HL-60 (cell line): ENCODE data around the gene EPS15.

Source experiments
- DNase-seq, 2 experiments: peaks; one replicate each; pipeline ENCODE4 v3.0.0-alpha.2; 2010 to 2020; ENCODE audit warnings: low read depth in 1 of 2, low spot score in 1 of 2
- H3K27ac ChIP-seq: fragments of 250-450 bp; sonication (Bioruptor Pico); replicated peaks from 2 replicates; pipeline ENCODE4 v1.5.1; 2020; ENCODE audit warnings: mild to moderate bottlenecking, moderate library complexity
- H3K27me3 ChIP-seq: fragments of 250-450 bp; sonication (Bioruptor Pico); 2 replicates; pipeline ENCODE4 v1.5.1; 2021; ENCODE audit warnings: mild to moderate bottlenecking, moderate library complexity; ENCODE audit not compliant: insufficient read depth, poor library complexity, severe bottlenecking
- H3K4me3 ChIP-seq: replicated peaks from 2 replicates; pipeline ENCODE4 v1.5.1; 2011; ENCODE audit warnings: mild to moderate bottlenecking, control low read depth, low read length; ENCODE audit not compliant: insufficient read depth
- GABPA ChIP-seq: IDR thresholded peaks from 2 replicates; pipeline ENCODE4 v1.6.1; 2012; ENCODE audit warnings: low read depth
- POLR2AphosphoS5 ChIP-seq: IDR thresholded peaks from 2 replicates; pipeline ENCODE4 v1.6.1; 2012; ENCODE audit warnings: low read depth
- REST ChIP-seq: IDR thresholded peaks from 2 replicates; pipeline ENCODE4 v1.6.1; 2012; ENCODE audit warnings: low read depth; ENCODE audit not compliant: insufficient replicate concordance
- SPI1 ChIP-seq: IDR thresholded peaks from 2 replicates; pipeline ENCODE4 v1.6.1; 2012; ENCODE audit warnings: low read depth, mild to moderate bottlenecking, borderline replicate concordance
- TF ChIP-seq, protein P1 (sequence below): IDR thresholded peaks from one replicate; pipeline ENCODE4 v1.5.1; 2011; ENCODE audit warnings: low read length, control low read depth, inconsistent platforms; ENCODE audit not compliant: insufficient read depth

EPS15 gene

GRCh38 chr1:51517361-51518032, 1.6 kb downstream of the EPS15 start:
- TF ChIP-seq SPI1 (peak; percentile 71; the same call in 1 of the 2 replicates), GABPA (no peak)
- Histone ChIP-seq H3K27me3 (no peaks in the 10 kb centered on the region), H3K27ac (peak overlapping the region; percentile 58), H3K4me3 (peak overlapping the region; percentile 70)
- peak in 1 of 2 experiments; percentile 53 for DNase-seq

DNA sequence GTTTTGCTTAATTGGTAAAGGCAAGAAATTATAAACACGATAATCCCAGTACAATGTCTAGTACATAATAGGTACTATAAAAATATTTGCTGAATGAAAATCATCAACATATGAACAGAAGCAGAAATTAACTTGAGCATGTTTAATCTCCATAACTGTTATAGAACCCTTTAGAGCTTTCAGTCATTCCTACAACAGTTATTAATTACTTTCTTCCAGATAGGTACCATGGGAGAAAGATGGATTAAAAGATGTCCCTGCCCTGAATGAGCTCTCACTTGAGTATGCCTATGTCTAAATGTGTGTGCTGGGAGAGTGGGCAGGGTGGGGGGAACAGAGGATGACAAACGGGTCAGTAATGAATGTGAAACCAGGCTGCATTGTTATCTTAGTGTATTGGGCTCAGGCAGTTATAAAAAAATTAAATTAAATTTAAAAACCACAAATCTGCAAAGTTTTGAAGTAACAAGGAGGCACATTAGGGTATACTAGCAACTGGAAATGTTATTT, 2.4 kb downstream of the EPS15 start:
- H3K4me3 ChIP-seq, result no peak overlapping the region
- no peak for DNase-seq
- H3K27ac ChIP-seq, result no peak overlapping the region
- H3K27me3 ChIP-seq, result no peaks in the 10 kb centered on the region
- TF ChIP-seq GABPA, result no peak
- TF ChIP-seq SPI1, result no peak

- no peaks in the 10 kb centered on the region for H3K27me3 ChIP-seq
- no peak for DNase-seq
- H3K27ac ChIP-seq, result no peak overlapping the region
- TF ChIP-seq, protein P1, sequence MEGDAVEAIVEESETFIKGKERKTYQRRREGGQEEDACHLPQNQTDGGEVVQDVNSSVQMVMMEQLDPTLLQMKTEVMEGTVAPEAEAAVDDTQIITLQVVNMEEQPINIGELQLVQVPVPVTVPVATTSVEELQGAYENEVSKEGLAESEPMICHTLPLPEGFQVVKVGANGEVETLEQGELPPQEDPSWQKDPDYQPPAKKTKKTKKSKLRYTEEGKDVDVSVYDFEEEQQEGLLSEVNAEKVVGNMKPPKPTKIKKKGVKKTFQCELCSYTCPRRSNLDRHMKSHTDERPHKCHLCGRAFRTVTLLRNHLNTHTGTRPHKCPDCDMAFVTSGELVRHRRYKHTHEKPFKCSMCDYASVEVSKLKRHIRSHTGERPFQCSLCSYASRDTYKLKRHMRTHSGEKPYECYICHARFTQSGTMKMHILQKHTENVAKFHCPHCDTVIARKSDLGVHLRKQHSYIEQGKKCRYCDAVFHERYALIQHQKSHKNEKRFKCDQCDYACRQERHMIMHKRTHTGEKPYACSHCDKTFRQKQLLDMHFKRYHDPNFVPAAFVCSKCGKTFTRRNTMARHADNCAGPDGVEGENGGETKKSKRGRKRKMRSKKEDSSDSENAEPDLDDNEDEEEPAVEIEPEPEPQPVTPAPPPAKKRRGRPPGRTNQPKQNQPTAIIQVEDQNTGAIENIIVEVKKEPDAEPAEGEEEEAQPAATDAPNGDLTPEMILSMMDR, result no peak
- TF ChIP-seq SPI1, result no peak
- TF ChIP-seq POLR2AphosphoS5, result no peak
- no peak for TF ChIP-seq REST
- no peak for TF ChIP-seq GABPA
- H3K4me3 ChIP-seq, result no peak overlapping the region
Observed at GRCh38 chr1:51515982-51516648, 3.0 kb downstream of the EPS15 start.

DNA sequence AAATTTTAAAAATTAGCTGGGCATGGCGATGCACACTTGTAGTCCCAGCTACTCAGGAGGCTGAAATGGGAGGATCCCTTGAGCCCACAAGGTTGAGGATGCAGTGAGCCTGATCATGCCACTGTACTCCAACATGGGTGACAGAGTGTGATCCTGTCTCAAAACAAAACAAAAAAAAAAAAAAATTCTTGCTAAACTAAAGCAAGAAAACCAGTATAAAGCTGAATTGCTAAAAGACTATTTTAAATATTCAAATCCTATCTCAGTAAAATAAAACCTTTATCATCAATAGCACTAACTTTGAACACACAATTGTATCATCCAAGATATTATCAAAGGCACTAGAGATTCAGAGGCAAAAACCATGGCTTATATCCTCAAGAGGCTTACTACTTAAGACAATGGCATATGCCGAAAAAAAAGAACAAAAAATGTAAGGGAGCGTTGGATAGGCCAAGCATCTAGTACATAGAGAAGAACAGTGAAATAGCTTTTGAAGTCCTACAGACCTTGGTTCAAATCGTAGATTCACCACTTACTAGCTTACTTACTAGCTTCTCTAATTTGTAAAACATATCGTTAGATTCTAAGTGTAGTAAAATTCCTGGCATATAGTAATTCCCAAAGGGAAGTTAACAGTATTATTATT, 3.6 kb downstream of the EPS15 start:
- H3K27me3 ChIP-seq, result no peaks in the 10 kb centered on the region
- no peak overlapping the region for H3K27ac ChIP-seq
- TF ChIP-seq POLR2AphosphoS5, result no peak
- no peak for TF ChIP-seq SPI1
- TF ChIP-seq, protein P1, result no peak
- TF ChIP-seq REST, result no peak
- no peak for TF ChIP-seq GABPA
- DNase-seq, result no peak
- H3K4me3 ChIP-seq, result no peak overlapping the region
